ENCODE results near the gene PDSS1. TPM values are rescaled to one million over a fixed set of nuclear protein-coding genes. Genes with fewer than 3 reads are reported as not detected.

The PDSS1 gene
- total RNA-seq, 1 donor from 2014 or later, result 8.7 TPM

DNA sequence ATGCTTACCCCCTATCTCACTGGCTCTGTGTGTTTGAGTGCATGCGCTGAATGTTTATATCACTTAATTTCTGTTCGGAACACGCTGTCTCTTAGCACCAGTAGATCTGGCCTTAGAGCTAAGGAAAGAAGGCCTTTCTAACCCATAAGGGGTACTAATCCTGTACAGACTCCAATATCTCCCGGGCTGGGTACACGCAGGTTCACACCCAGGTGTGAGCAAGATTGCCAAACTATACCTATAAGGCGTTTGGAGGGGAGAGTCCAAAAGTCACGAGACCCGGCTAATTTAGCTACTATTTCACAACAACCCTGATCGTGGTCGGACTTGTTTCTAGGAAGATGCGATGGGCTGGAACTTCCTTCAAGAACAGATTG is 727 bp upstream of the PDSS1 start:
- ATAC-seq (ENCODE audit: low read depth), result peak; percentile 3

DNA sequence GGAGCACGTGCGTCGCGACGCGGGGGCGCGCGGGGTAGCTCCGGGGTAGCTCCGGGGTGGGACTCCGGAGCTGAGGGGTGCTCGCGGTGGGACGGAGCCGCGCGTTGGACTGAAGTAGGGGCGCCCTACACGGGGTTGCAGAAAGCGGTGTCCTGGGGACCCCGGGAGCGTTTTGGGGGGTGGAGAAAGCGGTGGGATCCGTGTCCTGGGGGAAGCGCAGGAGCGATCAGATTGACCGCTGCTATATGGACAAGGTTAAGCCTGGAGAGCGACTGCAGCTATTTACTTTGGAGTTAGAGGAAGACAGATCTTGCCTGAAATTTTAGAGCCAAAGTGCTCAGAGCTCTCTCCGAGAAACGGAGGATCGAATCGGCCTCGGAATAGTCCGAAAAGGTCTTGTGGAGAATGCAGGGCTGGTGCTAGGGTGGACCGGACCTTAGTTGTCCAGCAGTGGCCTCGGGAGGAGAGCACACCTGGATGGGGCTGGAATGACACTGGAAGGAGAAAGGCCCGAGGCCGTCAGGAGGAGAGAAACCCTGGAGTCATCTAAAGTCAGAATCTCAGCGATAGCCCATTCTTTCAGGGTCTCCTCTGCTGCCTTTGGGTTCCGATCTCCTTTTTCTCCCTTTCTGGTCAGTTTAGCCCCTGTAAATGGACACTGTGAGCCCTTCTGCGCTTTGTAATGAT is 564 bp downstream of the PDSS1 start:
- H3K4me3 Mint-ChIP-seq, result peak overlapping the region; percentile 93
- DNase-seq (no peak), ATAC-seq (ENCODE audit: low read depth) (no peak)
- H3K4me1 Mint-ChIP-seq, result peaks cover 27% of the 10 kb centered on the region
- ChIA-PET CTCF (interaction anchor here (2.1 to 3.2 kb wide), 2 partner anchors 28 to 183 kb away, joined by 7 to 10 read pairs; no protein-coding TSS in a partner anchor), POLR2A (interaction anchor here (0.6 to 2.5 kb wide), 5 partner anchors 42 to 1835 kb away, joined by 3 to 16 read pairs (median 5); partner anchors contain the start of genes MASTL, WAC and YME1L1)
- peaks cover 19% of the 10 kb centered on the region for H3K36me3 Mint-ChIP-seq (ENCODE audit: low read depth)
- H3K27me3 Mint-ChIP-seq, result no peaks in the 10 kb centered on the region
- H3K9me3 Mint-ChIP-seq, result no peaks in the 10 kb centered on the region
- TF ChIP-seq, protein P1, sequence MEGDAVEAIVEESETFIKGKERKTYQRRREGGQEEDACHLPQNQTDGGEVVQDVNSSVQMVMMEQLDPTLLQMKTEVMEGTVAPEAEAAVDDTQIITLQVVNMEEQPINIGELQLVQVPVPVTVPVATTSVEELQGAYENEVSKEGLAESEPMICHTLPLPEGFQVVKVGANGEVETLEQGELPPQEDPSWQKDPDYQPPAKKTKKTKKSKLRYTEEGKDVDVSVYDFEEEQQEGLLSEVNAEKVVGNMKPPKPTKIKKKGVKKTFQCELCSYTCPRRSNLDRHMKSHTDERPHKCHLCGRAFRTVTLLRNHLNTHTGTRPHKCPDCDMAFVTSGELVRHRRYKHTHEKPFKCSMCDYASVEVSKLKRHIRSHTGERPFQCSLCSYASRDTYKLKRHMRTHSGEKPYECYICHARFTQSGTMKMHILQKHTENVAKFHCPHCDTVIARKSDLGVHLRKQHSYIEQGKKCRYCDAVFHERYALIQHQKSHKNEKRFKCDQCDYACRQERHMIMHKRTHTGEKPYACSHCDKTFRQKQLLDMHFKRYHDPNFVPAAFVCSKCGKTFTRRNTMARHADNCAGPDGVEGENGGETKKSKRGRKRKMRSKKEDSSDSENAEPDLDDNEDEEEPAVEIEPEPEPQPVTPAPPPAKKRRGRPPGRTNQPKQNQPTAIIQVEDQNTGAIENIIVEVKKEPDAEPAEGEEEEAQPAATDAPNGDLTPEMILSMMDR (IDR thresholded peaks at IDR 0.05), result no peak
- intact Hi-C loops (cut with micrococcal nuclease), result loop anchor here (1.0 to 10.0 kb wide), 6 partner anchors 15 to 544 kb away; partner anchors contain the start of genes ACBD5, APBB1IP and YME1L1
- H3K27ac Mint-ChIP-seq, result peak overlapping the region; percentile 65

More for the DNA sequence above, 727 bp upstream of the PDSS1 start:
- Mint-ChIP-seq H3K27ac (peak overlapping the region; percentile 84), H3K9me3 (no peaks in the 10 kb centered on the region), H3K4me3 (peak overlapping the region; percentile 93), H3K4me1 (peaks cover 25% of the 10 kb centered on the region), H3K27me3 (no peaks in the 10 kb centered on the region), H3K36me3 (ENCODE audit: low read depth) (peaks cover 12% of the 10 kb centered on the region)
- no peak for DNase-seq
- TF ChIP-seq, protein P1 (IDR thresholded peaks at IDR 0.05), result no peak
- ChIA-PET CTCF (interaction anchor here (2.1 to 3.2 kb wide), 2 partner anchors 29 to 185 kb away, joined by 7 to 10 read pairs; no protein-coding TSS in a partner anchor), POLR2A (interaction anchor here (0.6 to 2.5 kb wide), 10 partner anchors 10 to 1836 kb away, joined by 3 to 16 read pairs (median 5); partner anchors contain the start of genes ABI1, MASTL, WAC and YME1L1)
- intact Hi-C loops (cut with micrococcal nuclease), result loop anchor here (1.0 to 10.0 kb wide), 5 partner anchors 165 to 546 kb away; partner anchors contain the start of genes ACBD5, APBB1IP and YME1L1

DNA sequence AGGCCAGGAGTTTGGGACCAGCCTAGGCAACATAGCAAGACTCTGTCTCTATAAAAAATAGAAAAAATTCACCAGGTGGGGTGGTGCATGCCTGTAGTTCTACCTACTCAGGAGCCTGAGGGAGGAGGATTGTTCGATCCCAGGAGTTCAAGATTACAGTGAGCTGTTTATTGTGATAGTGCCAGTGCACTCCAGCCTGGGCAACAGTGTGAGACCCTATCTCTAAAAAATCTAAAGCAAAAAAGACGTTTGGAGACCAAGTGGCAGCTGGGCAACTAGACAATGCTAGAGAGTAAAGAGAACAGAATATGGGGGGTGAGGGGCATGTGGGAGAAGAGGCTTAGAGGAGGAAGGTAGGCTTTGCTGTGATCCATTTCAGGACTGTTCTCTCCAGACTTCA is 1.4 kb downstream of the PDSS1 start:
- DNase-seq, result no peak
- POLR2A ChIA-PET, result no interaction called here
- no peaks in the 10 kb centered on the region for H3K27me3 Mint-ChIP-seq
- ATAC-seq (ENCODE audit: low read depth), result no peak
- peaks cover 27% of the 10 kb centered on the region for H3K4me1 Mint-ChIP-seq
- no peaks in the 10 kb centered on the region for H3K9me3 Mint-ChIP-seq
- H3K36me3 Mint-ChIP-seq (ENCODE audit: low read depth), result peaks cover 22% of the 10 kb centered on the region
- peak overlapping the region; percentile 93 for H3K4me3 Mint-ChIP-seq
- H3K27ac Mint-ChIP-seq, result no peak overlapping the region
- CTCF ChIA-PET, result no interaction called here
- TF ChIP-seq, protein P1 (IDR thresholded peaks at IDR 0.05), result no peak
- intact Hi-C loops (cut with micrococcal nuclease), result loop anchor here (2.0 to 10.0 kb wide), 4 partner anchors 16 to 543 kb away; partner anchors contain the start of genes ACBD5 and APBB1IP

DNA sequence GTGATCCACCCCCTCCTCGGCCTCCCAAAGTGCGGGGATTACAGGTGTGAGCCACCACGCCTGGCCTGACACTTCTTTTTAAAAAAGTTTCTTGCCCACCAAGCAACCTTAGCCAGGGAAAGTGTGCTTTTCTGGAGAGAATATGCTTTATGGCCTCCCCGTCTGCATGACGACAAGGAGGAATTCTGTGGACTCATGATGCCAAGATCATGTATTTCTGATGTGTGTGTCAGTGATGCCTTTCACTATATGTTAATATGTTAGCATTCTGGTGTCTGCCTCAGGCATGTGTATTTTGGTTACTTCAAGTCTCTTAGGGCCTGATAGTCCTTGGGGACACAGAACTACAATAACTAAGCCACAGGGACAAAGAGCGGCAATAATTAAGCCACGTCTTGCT is 2.1 kb downstream of the PDSS1 start:
- ChIA-PET CTCF (no interaction called here), POLR2A (no interaction called here)

More for the DNA sequence above, 2.1 kb downstream of the PDSS1 start:
- H3K27me3 Mint-ChIP-seq, result no peaks in the 10 kb centered on the region
- no peaks in the 10 kb centered on the region for H3K9me3 Mint-ChIP-seq
- peaks cover 27% of the 10 kb centered on the region for H3K4me1 Mint-ChIP-seq
- no peak overlapping the region for H3K27ac Mint-ChIP-seq
- DNase-seq, result no peak
- TF ChIP-seq, protein P1 (IDR thresholded peaks at IDR 0.05), result no peak
- intact Hi-C loops (cut with micrococcal nuclease), result loop anchor here (2.0 to 10.0 kb wide), 4 partner anchors 17 to 543 kb away; partner anchors contain the start of genes ACBD5 and APBB1IP
- H3K4me3 Mint-ChIP-seq, result no peak overlapping the region
- H3K36me3 Mint-ChIP-seq (ENCODE audit: low read depth), result peaks cover 25% of the 10 kb centered on the region
- no peak for ATAC-seq (ENCODE audit: low read depth)

All from activated B cell treated with CpG ODN at 0.5 μM for 24 hours (primary cell).